ENCODE results near the gene HGFAC. TPM values are rescaled to one million over a fixed set of nuclear protein-coding genes. Genes with fewer than 3 reads are reported as not detected.

HGFAC gene
- total RNA-seq, 2 experiments from 2014 or later: 0.25 to 0.75 TPM

GRCh38 chr4:3440979-3441500 lies 728 bp upstream of the HGFAC start:
- ATAC-seq (ENCODE audit: poor library complexity) (no peak), DNase-seq (peak in 1 of 14 experiments; percentile 28)
- H3K4me3 Mint-ChIP-seq: no peak overlapping the region
- Histone ChIP-seq H3K27me3 (ENCODE audit: control insufficient read depth in 1 of 2, insufficient read depth in 2 of 2, low read length in 2 of 2) (no peaks in the 10 kb centered on the region), H3K36me3 (ENCODE audit: insufficient read depth, low read length) (no peaks in the 10 kb centered on the region), H3K4me1 (ENCODE audit: insufficient read depth, low read length) (peaks cover 11% of the 10 kb centered on the region), H3K27ac (ENCODE audit: low read depth in 1 of 2, low read length in 2 of 2) (no peak overlapping the region), H3K9me3 (ENCODE audit: control insufficient read depth in 1 of 2, insufficient read depth in 1 of 2, low read length in 2 of 2) (no peaks in the 10 kb centered on the region), H3K4me3 (ENCODE audit: low read length) (no peak overlapping the region)
- ChIA-PET POLR2A (no interaction called here), CTCF (no interaction called here)
- H3K4me1 Mint-ChIP-seq (ENCODE audit: low read depth): no peaks in the 10 kb centered on the region
- H3K36me3 Mint-ChIP-seq (ENCODE audit: low read depth): no peaks in the 10 kb centered on the region
- no peak overlapping the region for H3K27ac Mint-ChIP-seq
- no peak for TF ChIP-seq CTCF (IDR thresholded peaks at IDR 0.05)
- H3K9me3 Mint-ChIP-seq: no peaks in the 10 kb centered on the region
- H3K27me3 Mint-ChIP-seq: no peaks in the 10 kb centered on the region
- intact Hi-C loops (cut with DNase I, micrococcal nuclease): no loop called here

GRCh38 chr4:3442460-3442958 lies 741 bp downstream of the HGFAC start:
- no peak overlapping the region for H3K4me3 Mint-ChIP-seq
- no peak for TF ChIP-seq CTCF (IDR thresholded peaks at IDR 0.05)
- no peaks in the 10 kb centered on the region for H3K27me3 Mint-ChIP-seq
- Histone ChIP-seq H3K27me3 (ENCODE audit: control insufficient read depth in 1 of 2, insufficient read depth in 2 of 2, low read length in 2 of 2) (no peaks in the 10 kb centered on the region), H3K36me3 (ENCODE audit: insufficient read depth, low read length) (no peaks in the 10 kb centered on the region), H3K9me3 (ENCODE audit: control insufficient read depth in 1 of 2, insufficient read depth in 1 of 2, low read length in 2 of 2) (peaks cover 0 to 7% of the 10 kb centered on the region in 2 experiments), H3K27ac (ENCODE audit: low read depth in 1 of 2, low read length in 2 of 2) (no peak overlapping the region), H3K4me3 (ENCODE audit: low read length) (no peak overlapping the region), H3K4me1 (ENCODE audit: insufficient read depth, low read length) (peaks cover 11% of the 10 kb centered on the region)
- POLR2A ChIA-PET: no interaction called here
- DNase-seq: no peak
- no peak for ATAC-seq (ENCODE audit: poor library complexity)
- H3K36me3 Mint-ChIP-seq (ENCODE audit: low read depth): no peaks in the 10 kb centered on the region
- no peak overlapping the region for H3K27ac Mint-ChIP-seq
- H3K4me1 Mint-ChIP-seq (ENCODE audit: low read depth): no peaks in the 10 kb centered on the region
- CTCF ChIA-PET: interaction anchor here (1.2 kb wide), 1 partner anchor 96 kb away, joined by 4 read pairs; no protein-coding TSS in a partner anchor
- intact Hi-C loops (cut with DNase I, micrococcal nuclease): no loop called here
- no peaks in the 10 kb centered on the region for H3K9me3 Mint-ChIP-seq

GRCh38 chr4:3442959-3443749 lies 1.4 kb downstream of the HGFAC start:
- H3K36me3 ChIP-seq (ENCODE audit: insufficient read depth, low read length): no peaks in the 10 kb centered on the region
- peaks cover 11% of the 10 kb centered on the region for H3K4me1 ChIP-seq (ENCODE audit: insufficient read depth, low read length)
- no peaks in the 10 kb centered on the region for H3K27me3 Mint-ChIP-seq

More at GRCh38 chr4:3442959-3443749, 1.4 kb downstream of the HGFAC start:
- ATAC-seq (ENCODE audit: poor library complexity) (peak; percentile 86), DNase-seq (peak; percentile 38 to 83 (median 58))
- no peaks in the 10 kb centered on the region for H3K4me1 Mint-ChIP-seq (ENCODE audit: low read depth)
- CTCF ChIA-PET: interaction anchor here (1.2 kb wide), 1 partner anchor 97 kb away, joined by 4 read pairs; no protein-coding TSS in a partner anchor
- H3K4me3 Mint-ChIP-seq: no peak overlapping the region
- no peak overlapping the region for H3K27ac Mint-ChIP-seq
- peak; percentile 88 for TF ChIP-seq CTCF (IDR thresholded peaks at IDR 0.05)
- H3K27me3 ChIP-seq (ENCODE audit: control insufficient read depth in 1 of 2, insufficient read depth in 2 of 2, low read length in 2 of 2): no peaks in the 10 kb centered on the region
- H3K9me3 Mint-ChIP-seq: no peaks in the 10 kb centered on the region
- H3K27ac ChIP-seq (ENCODE audit: low read depth in 1 of 2, low read length in 2 of 2): no peak overlapping the region
- POLR2A ChIA-PET: no interaction called here
- H3K9me3 ChIP-seq (ENCODE audit: control insufficient read depth in 1 of 2, insufficient read depth in 1 of 2, low read length in 2 of 2): peaks cover 0 to 7% of the 10 kb centered on the region in 2 experiments
- intact Hi-C loops (cut with DNase I, micrococcal nuclease): loop anchor here (1.0 kb wide), 3 partner anchors 97 to 337 kb away; no protein-coding TSS in a partner anchor
- H3K36me3 Mint-ChIP-seq (ENCODE audit: low read depth): no peaks in the 10 kb centered on the region
- no peak overlapping the region for H3K4me3 ChIP-seq (ENCODE audit: low read length)

Measured in CD4-positive, alpha-beta T cell (primary cell).